Keratinocyte (primary cell): ENCODE data around the gene PAK3.

Source experiments
- EZH2 ChIP-seq: IDR thresholded peaks from one replicate; pipeline ENCODE4 v1.6.1; 2012; ENCODE audit warnings: inconsistent platforms, mild to moderate bottlenecking, low read length, moderate library complexity
- TF ChIP-seq, protein P1 (sequence below), 3 experiments: IDR thresholded peaks in 1 of 3; conservative IDR thresholded peaks in 1 of 3; optimal IDR thresholded peaks in 1 of 3; 2 replicates in 2 of 3; 3 replicates in 1 of 3; pipeline versions ENCODE3 to v1.5.1; 2011; ENCODE audit warnings: low read length in 3 of 3, mild to moderate bottlenecking in 3 of 3, moderate library complexity in 2 of 3, control low read depth in 1 of 3, inconsistent platforms in 1 of 3; ENCODE audit not compliant: insufficient read depth in 2 of 3; ENCODE audit errors: extremely low read depth in 1 of 3

DNA sequence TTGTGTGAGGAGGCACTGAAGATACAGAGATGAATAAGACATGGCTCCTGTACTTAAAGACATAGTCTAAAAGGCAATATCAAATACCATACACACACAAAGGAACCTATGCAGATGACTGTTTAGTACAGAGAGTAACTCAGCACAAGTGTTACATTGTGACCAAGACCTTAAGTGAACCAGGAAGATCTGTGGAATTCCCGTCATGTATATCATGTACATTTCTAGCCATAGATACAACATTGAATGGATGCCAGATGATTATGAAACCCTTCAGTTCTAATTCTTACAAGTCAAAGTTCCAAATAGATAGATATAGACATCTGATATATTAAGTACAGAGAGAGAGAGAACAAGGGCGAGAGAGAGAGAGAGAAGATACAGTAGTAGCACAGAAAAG, 73.2 kb downstream of the PAK3 start:
- TF ChIP-seq EZH2, result no peak
- TF ChIP-seq, protein P1, sequence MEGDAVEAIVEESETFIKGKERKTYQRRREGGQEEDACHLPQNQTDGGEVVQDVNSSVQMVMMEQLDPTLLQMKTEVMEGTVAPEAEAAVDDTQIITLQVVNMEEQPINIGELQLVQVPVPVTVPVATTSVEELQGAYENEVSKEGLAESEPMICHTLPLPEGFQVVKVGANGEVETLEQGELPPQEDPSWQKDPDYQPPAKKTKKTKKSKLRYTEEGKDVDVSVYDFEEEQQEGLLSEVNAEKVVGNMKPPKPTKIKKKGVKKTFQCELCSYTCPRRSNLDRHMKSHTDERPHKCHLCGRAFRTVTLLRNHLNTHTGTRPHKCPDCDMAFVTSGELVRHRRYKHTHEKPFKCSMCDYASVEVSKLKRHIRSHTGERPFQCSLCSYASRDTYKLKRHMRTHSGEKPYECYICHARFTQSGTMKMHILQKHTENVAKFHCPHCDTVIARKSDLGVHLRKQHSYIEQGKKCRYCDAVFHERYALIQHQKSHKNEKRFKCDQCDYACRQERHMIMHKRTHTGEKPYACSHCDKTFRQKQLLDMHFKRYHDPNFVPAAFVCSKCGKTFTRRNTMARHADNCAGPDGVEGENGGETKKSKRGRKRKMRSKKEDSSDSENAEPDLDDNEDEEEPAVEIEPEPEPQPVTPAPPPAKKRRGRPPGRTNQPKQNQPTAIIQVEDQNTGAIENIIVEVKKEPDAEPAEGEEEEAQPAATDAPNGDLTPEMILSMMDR (optimal IDR thresholded peaks at IDR 0.05 in 1 of 3, IDR thresholded peaks at IDR 0.05 in 1 of 3, conservative IDR thresholded peaks at IDR 0.05 in 1 of 3; ENCODE audit: extremely low read depth in 1 of 3, insufficient read depth in 2 of 3, low read length in 3 of 3), result no peak
